H1 (cell line): ENCODE results near the gene INO80C. TPM values are rescaled to one million over a fixed set of nuclear protein-coding genes. Genes with fewer than 3 reads are reported as not detected.

ENCODE experiments used
- CTCF ChIA-PET: fragments of 300-600 bp; sonication (Branson Sonifier 250); formaldehyde crosslinking; loops from one replicate; lab custom pipeline; 2021; ENCODE audit not compliant: partially characterized antibody; lab: Charles Lee
- POLR2A ChIA-PET: fragments of 300-600 bp; sonication (Branson Sonifier 250); formaldehyde crosslinking; loops from one replicate; lab custom pipeline; 2021; ENCODE audit warnings: inconsistent platforms; ENCODE audit not compliant: partially characterized antibody; lab: Charles Lee
- DNase-seq, 2 experiments: peaks; one replicate each; pipeline versions ENCODE4 v3.0.0 to v3.0.0-alpha.2; 2010 to 2022; ENCODE audit warnings: low spot score in 2 of 2, low read depth in 1 of 2, mixed read lengths in 1 of 2
- FAIRE-seq: peaks from 2 replicates; lab custom pipeline; 2011; peaks lifted over from hg19 to GRCh38; lab: Jason Lieb, UNC
- H2AFZ ChIP-seq: 2 replicates; pipeline ENCODE4 v1.8.1; 2012; ENCODE audit warnings: low read length, inconsistent platforms
- H2AK5ac ChIP-seq: 2 replicates; pipeline ENCODE4 v1.6.1; 2013; ENCODE audit warnings: low read depth, low read length
- H2BK120ac ChIP-seq: replicated peaks from 2 replicates; pipeline ENCODE3; 2013; ENCODE audit warnings: low read depth, low read length, inconsistent platforms
- H2BK12ac ChIP-seq: 2 replicates; pipeline ENCODE4 v1.6.1; 2013; ENCODE audit warnings: low read depth, low read length
- H2BK15ac ChIP-seq: 2 replicates; pipeline ENCODE4 v1.6.1; 2013; ENCODE audit warnings: low read length
- H2BK20ac ChIP-seq: 2 replicates; pipeline ENCODE4 v1.6.1; 2013; ENCODE audit warnings: low read length
- H2BK5ac ChIP-seq: 2 replicates; pipeline ENCODE4 v1.6.1; 2013; ENCODE audit warnings: low read depth, low read length
- H3K14ac ChIP-seq: 2 replicates; pipeline ENCODE4 v1.6.1; 2013; ENCODE audit warnings: inconsistent platforms; ENCODE audit not compliant: insufficient read length
- H3K18ac ChIP-seq: 2 replicates; pipeline ENCODE4 v1.6.1; 2013; ENCODE audit warnings: low read length; ENCODE audit errors: extremely low read depth
- H3K23ac ChIP-seq: 2 replicates; pipeline ENCODE4 v1.6.1; 2013; ENCODE audit warnings: inconsistent platforms; ENCODE audit not compliant: insufficient read length
- H3K23me2 ChIP-seq: 2 replicates; pipeline ENCODE4 v1.6.1; 2013; ENCODE audit warnings: low read depth, low read length
- H3K27ac ChIP-seq: 2 replicates; pipeline ENCODE4 v1.6.1; 2011; ENCODE audit warnings: low read depth, low read length, inconsistent platforms
- H3K27me3 ChIP-seq, 4 experiments: replicated peaks in 1 of 4; 1 replicate in 1 of 4; 2 replicates in 3 of 4; pipeline versions ENCODE4 v1.6.1 to v1.8.1; 2011 to 2013; ENCODE audit warnings: low read length in 3 of 4, mild to moderate bottlenecking in 3 of 4, inconsistent platforms in 2 of 4, mixed read lengths in 2 of 4, moderate library complexity in 1 of 4; ENCODE audit not compliant: control insufficient read depth in 3 of 4, insufficient read depth in 3 of 4; ENCODE audit errors: extremely low read depth in 1 of 4
- H3K36me3 ChIP-seq, 4 experiments: 2 replicates each; pipeline versions ENCODE4 v1.6.1 to v1.8.1; 2011 to 2013; ENCODE audit warnings: mild to moderate bottlenecking in 4 of 4, low read length in 3 of 4, moderate library complexity in 2 of 4, control low read depth in 1 of 4, inconsistent platforms in 1 of 4; ENCODE audit not compliant: insufficient read depth in 4 of 4, control insufficient read depth in 2 of 4
- H3K4ac ChIP-seq: replicated peaks from 2 replicates; pipeline ENCODE3; 2013; ENCODE audit warnings: low read length, low read depth, mixed read lengths, inconsistent platforms; ENCODE audit not compliant: insufficient read length
- H3K4me1 ChIP-seq, 4 experiments: replicated peaks in 1 of 4; 1 replicate in 1 of 4; 2 replicates in 3 of 4; pipeline versions ENCODE4 v1.6.1 to v1.8.1; 2011 to 2013; ENCODE audit warnings: low read length in 3 of 4, inconsistent platforms in 2 of 4, mixed read lengths in 1 of 4; ENCODE audit not compliant: insufficient read depth in 4 of 4, control insufficient read depth in 3 of 4
- H3K4me2 ChIP-seq, 2 experiments: 2 replicates each; pipeline versions ENCODE4 v1.6.1 to v1.8.1; 2011 to 2013; ENCODE audit warnings: low read depth in 2 of 2, low read length in 2 of 2, control low read depth in 1 of 2, inconsistent platforms in 1 of 2, mild to moderate bottlenecking in 1 of 2; ENCODE audit not compliant: insufficient read depth in 1 of 2
- H3K4me3 ChIP-seq, 4 experiments: fragments of 200-600, 300-600 bp in 1 of 4; sonication (generic), shearing (Covaris generic), sonication (Bioruptor Twin) in 1 of 4; 2 replicates each; pipeline versions ENCODE4 v1.5.1 to v1.8.1; 2011 to 2016; ENCODE audit warnings: low read length in 4 of 4, low read depth in 3 of 4, control low read depth in 2 of 4, inconsistent platforms in 2 of 4, mild to moderate bottlenecking in 2 of 4, mixed read lengths in 1 of 4, moderate library complexity in 1 of 4; ENCODE audit not compliant: insufficient read depth in 2 of 4; ENCODE audit errors: extremely low read depth in 1 of 4
- H3K56ac ChIP-seq: replicated peaks from 2 replicates; pipeline ENCODE3; 2013; ENCODE audit warnings: low read depth, mild to moderate bottlenecking, mixed read lengths, low read length, inconsistent platforms; ENCODE audit not compliant: insufficient read length
- H3K79me1 ChIP-seq: 2 replicates; pipeline ENCODE4 v1.6.1; 2013; ENCODE audit warnings: low read depth, low read length, control low read depth
- H3K79me2 ChIP-seq, 2 experiments: 2 replicates each; pipeline versions ENCODE4 v1.6.1 to v1.8.1; 2012 to 2013; ENCODE audit warnings: low read length in 2 of 2, mild to moderate bottlenecking in 2 of 2, inconsistent platforms in 1 of 2; ENCODE audit not compliant: insufficient read depth in 2 of 2, control insufficient read depth in 1 of 2
- H3K9ac ChIP-seq, 4 experiments: replicated peaks in 1 of 4; 1 replicate in 1 of 4; 2 replicates in 3 of 4; pipeline versions ENCODE4 v1.6.1 to v1.8.1; 2011 to 2013; ENCODE audit warnings: low read depth in 3 of 4, low read length in 3 of 4, control low read depth in 2 of 4, mild to moderate bottlenecking in 2 of 4, moderate library complexity in 2 of 4, inconsistent platforms in 1 of 4; ENCODE audit errors: extremely low read depth in 1 of 4
- H3K9me3 ChIP-seq, 2 experiments: 2 replicates each; pipeline versions ENCODE4 v1.6.1 to v1.8.1; 2012 to 2013; ENCODE audit warnings: mild to moderate bottlenecking in 2 of 2, moderate library complexity in 2 of 2, control low read depth in 1 of 2, inconsistent platforms in 1 of 2, low read depth in 1 of 2, low read length in 1 of 2, mixed read lengths in 1 of 2; ENCODE audit not compliant: insufficient read depth in 2 of 2
- H4K20me1 ChIP-seq, 2 experiments: replicated peaks in 1 of 2; 2 replicates each; pipeline versions ENCODE3 to v1.8.1; 2011 to 2013; ENCODE audit warnings: inconsistent platforms in 2 of 2, low read length in 2 of 2, mild to moderate bottlenecking in 1 of 2; ENCODE audit not compliant: insufficient read depth in 2 of 2, control insufficient read depth in 1 of 2
- H4K5ac ChIP-seq: 2 replicates; pipeline ENCODE4 v1.6.1; 2013; ENCODE audit warnings: low read length, low read depth, mixed read lengths, inconsistent platforms; ENCODE audit not compliant: insufficient read length
- H4K8ac ChIP-seq: 2 replicates; pipeline ENCODE4 v1.8.0; 2013; ENCODE audit warnings: mild to moderate bottlenecking, moderate library complexity, low read length, inconsistent platforms; ENCODE audit not compliant: insufficient read depth; ENCODE audit errors: extremely low read depth
- H4K91ac ChIP-seq: replicated peaks from 2 replicates; pipeline ENCODE3; 2013; ENCODE audit warnings: low read length, mixed read lengths, inconsistent platforms; ENCODE audit not compliant: insufficient read length
- ATF3 ChIP-seq: IDR thresholded peaks from 2 replicates; pipeline ENCODE4 v1.6.1; 2011; ENCODE audit warnings: low read depth, mild to moderate bottlenecking, low read length; ENCODE audit not compliant: insufficient read depth
- GABPA ChIP-seq: IDR thresholded peaks from 2 replicates; pipeline ENCODE4 v1.6.1; 2011; ENCODE audit warnings: mild to moderate bottlenecking, low read length, moderate library complexity, borderline replicate concordance; ENCODE audit not compliant: insufficient read depth
- JUN ChIP-seq: IDR thresholded peaks from 2 replicates; pipeline ENCODE4 v1.6.1; 2011; ENCODE audit warnings: low read depth, mild to moderate bottlenecking, improper control_type of control experiment, low read length
- KDM1A ChIP-seq: fragments of 200-600, 300-600 bp; sonication (generic); IDR thresholded peaks from 2 replicates; pipeline ENCODE4 v1.7.1; 2016; ENCODE audit warnings: mild to moderate bottlenecking, low read length, borderline replicate concordance
- SP4 ChIP-seq: IDR thresholded peaks from 2 replicates; pipeline ENCODE4 v1.6.1; 2012; ENCODE audit warnings: low read length, inconsistent platforms
- WGBS, 2 experiments: shearing (Covaris generic) in 1 of 2; methylation state at CpG; one replicate each; pipeline versions ENCODE4 v1.1.6 to v1.1.7; 2013 to 2015; ENCODE audit warnings: low lambda C conversion rate in 2 of 2, mixed read lengths in 2 of 2, inconsistent platforms in 1 of 2, low coverage in 1 of 2, missing lambda C conversion rate in 1 of 2; ENCODE audit not compliant: insufficient replicate concordance in 2 of 2, insufficient coverage in 1 of 2, insufficient read length in 1 of 2; ENCODE audit errors: extremely low coverage in 1 of 2, missing lambda C conversion rate in 1 of 2; 5-methylcytosine and 5-hydroxymethylcytosine counted together
- polyA plus RNA-seq, 7 experiments: library from polyadenylated mRNA; depleted of rRNA in 3 of 7; stranded (reverse) in 5 of 7; unstranded in 2 of 7; fragments of >200 nt in 5 of 7; fragments of 200-250 nt in 2 of 7; gene quantifications; 1 replicate in 5 of 7; 2 replicates in 1 of 7; 4 replicates in 1 of 7; pipeline versions ENCODE4 v1.2.1 to v1.2.3, GENCODE V29; 2011 to 2013; ENCODE audit warnings: missing spikeins in 2 of 7, mixed read lengths in 2 of 7
- total RNA-seq: library from RNA; stranded (reverse); fragmentation: NEBNext Ultra II Directional; extraction: Animal tissue kit (Norgen Biotek cat#: 25700); gene quantifications from 2 replicates; pipeline ENCODE4 v1.2.1, GENCODE V29; 2021

INO80C gene
- total and polyA plus RNA-seq, 2 of the 8 experiments (the other 6 are each of a cell fraction or from before 2014, with no cell fraction given), result 30.1 to 48.9 TPM

- DNase-seq (no peak), FAIRE-seq (no peak)
- H3K4me2 ChIP-seq, result no peak overlapping the region
- peaks cover 0 to 8% (median under 1%) of the 10 kb centered on the region in 4 experiments; a peak in 5 of 8 replicates for H3K36me3 ChIP-seq
- no peak overlapping the region for H2BK5ac ChIP-seq
- no peak overlapping the region for H3K23ac ChIP-seq
- no peak overlapping the region for H3K9ac ChIP-seq
- no peak overlapping the region for H4K5ac ChIP-seq
- H3K79me2 ChIP-seq, result peaks cover 3 to 53% of the 10 kb centered on the region in 2 experiments; a peak in 3 of 4 replicates
- ChIA-PET POLR2A (interaction anchor here (0.9 kb wide), 1 partner anchor 12 kb away, joined by 3 read pairs; no protein-coding TSS in a partner anchor), CTCF (interaction anchor here (1.0 to 1.4 kb wide), 2 partner anchors 11 to 93 kb away, joined by 3 read pairs; no protein-coding TSS in a partner anchor)
- H2BK15ac ChIP-seq, result no peak overlapping the region
- H4K8ac ChIP-seq, result no peak overlapping the region
- H3K4me3 ChIP-seq, result no peak overlapping the region
- H3K18ac ChIP-seq, result no peak overlapping the region
- no peak overlapping the region for H4K91ac ChIP-seq
- no peaks in the 10 kb centered on the region for H3K9me3 ChIP-seq
- peaks cover 0 to 3% of the 10 kb centered on the region in 2 experiments for H4K20me1 ChIP-seq
- H3K4me1 ChIP-seq, result no peaks in the 10 kb centered on the region; a peak in 1 of 7 replicates
- 89% methylated on average over 1 of the region's 1 CpG; no CpG with 5 or more reads in 1 of the 2 experiments for WGBS, 2 experiments
- no peak overlapping the region for H2AFZ ChIP-seq
- H3K14ac ChIP-seq, result no peak overlapping the region
- H3K79me1 ChIP-seq, result peaks cover 7% of the 10 kb centered on the region; the same call in 1 of the 2 replicates
- H3K23me2 ChIP-seq, result no peaks in the 10 kb centered on the region
- no peak overlapping the region for H3K4ac ChIP-seq
- H2BK20ac ChIP-seq, result no peak overlapping the region
- no peak overlapping the region for H2BK12ac ChIP-seq
- H3K56ac ChIP-seq, result no peak overlapping the region
- H2AK5ac ChIP-seq, result no peak overlapping the region
- H3K27ac ChIP-seq, result no peak overlapping the region
- no peak overlapping the region for H2BK120ac ChIP-seq
- H3K27me3 ChIP-seq, result no peaks in the 10 kb centered on the region
- TF ChIP-seq SP4 (no peak), JUN (no peak), KDM1A (no peak), ATF3 (no peak), GABPA (no peak)
Measured at GRCh38 chr18:35479911-35480586, 17.7 kb downstream of the INO80C start.
